Body of pancreas (tissue), 4 donors: ENCODE data around the gene DHRS11. TPM values are rescaled to one million over a fixed set of nuclear protein-coding genes. Genes with fewer than 3 reads are reported as not detected.

ENCODE experiments used
- ATAC-seq: fragments of 150-250 bp; one replicate; pipeline ENCODE4 v1.9.1; 2016
- DNase-seq, 4 donors: peaks; one replicate each; pipeline ENCODE4 v3.0.0-alpha.2; 2019
- H3K27ac ChIP-seq, 4 donors: fragments of 200-600 bp; sonication (generic); 1 replicate in 3 of 4; 2 replicates in 1 of 4; pipeline versions ENCODE4 v1.5.1 to v1.6.1; 2016 to 2019; ENCODE audit warnings: mild to moderate bottlenecking in 1 of 4, mixed read lengths in 1 of 4, moderate library complexity in 1 of 4
- H3K27me3 ChIP-seq, 2 donors: fragments of 200-600 bp; sonication (generic); one replicate each; pipeline ENCODE4 v1.6.0; 2016; ENCODE audit warnings: mild to moderate bottlenecking in 1 of 2
- H3K36me3 ChIP-seq, 2 donors: fragments of 200-600 bp; sonication (generic); replicated peaks in 1 of 2; 2 replicates each; pipeline ENCODE4 v1.5.1; 2016; ENCODE audit warnings: low read depth in 2 of 2; ENCODE audit not compliant: insufficient read depth in 1 of 2
- H3K4me1 ChIP-seq: fragments of 200-600 bp; sonication (generic); one replicate; pipeline ENCODE4 v1.6.0; 2016
- H3K4me3 ChIP-seq, 2 donors: fragments of 200-600 bp; sonication (generic); 1 replicate in 1 of 2; 2 replicates in 1 of 2; pipeline ENCODE4 v1.5.1; 2016 to 2019
- H3K9me3 ChIP-seq, 3 donors: fragments of 200-600 bp; sonication (generic); 1 replicate in 2 of 3; 2 replicates in 1 of 3; pipeline ENCODE4 v1.5.1; 2016
- POLR2A ChIP-seq, 3 donors: fragments of 450-650 bp; IDR thresholded peaks; one replicate each; pipeline ENCODE4 v1.6.1; 2016; ENCODE audit warnings: antibody characterized with exemption in 3 of 3, mild to moderate bottlenecking in 2 of 3
- WGBS, 2 donors: methylation state at CpG; one replicate each; pipeline ENCODE4 v1.1.5; 2017; 5-methylcytosine and 5-hydroxymethylcytosine counted together
- intact Hi-C: fragments of 100-400 bp; cut with DNase I; formaldehyde crosslinking; loops from one replicate; pipeline ENCODE4 v1.15.1; 2023
- total RNA-seq, 2 donors: library from RNA; depleted of rRNA; stranded (reverse); fragments of >200 nt; gene quantifications; one replicate each; pipeline ENCODE4 v1.1.0, GENCODE V29; 2016
- TF ChIP-seq, protein P1 (sequence below), 7 experiments: fragments of 450-650 bp in 4 of 7; fragments of 200-600 bp in 3 of 7; sonication (generic) in 3 of 7; IDR thresholded peaks; one replicate each; pipeline ENCODE4 v1.5.1; 2016 to 2019; ENCODE audit warnings: antibody characterized with exemption in 7 of 7

DHRS11 gene
- total RNA-seq, 2 donors from 2014 or later, result 7.0 to 16.5 TPM

DNA sequence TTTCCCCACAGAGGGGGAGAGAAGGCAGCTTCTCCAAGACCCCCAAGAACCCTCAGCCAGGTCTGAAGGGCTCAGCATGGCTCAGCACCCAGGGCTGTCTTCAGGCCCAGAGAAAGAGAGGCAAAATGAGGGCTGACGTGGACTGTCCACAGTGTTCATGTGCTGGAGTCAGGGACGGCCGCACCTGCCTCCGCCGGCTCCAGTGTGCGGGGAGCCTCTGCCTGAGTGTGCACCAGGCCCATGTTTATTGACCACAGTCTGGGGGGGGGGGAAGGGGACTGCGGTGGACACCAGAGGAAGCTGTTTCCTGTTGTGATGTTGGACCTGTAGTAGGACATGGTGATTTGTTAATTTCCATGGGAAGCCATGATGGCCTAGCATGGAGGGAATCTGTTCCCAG lies 16.6 kb downstream of the DHRS11 start:
- no peak for TF ChIP-seq POLR2A (IDR thresholded peaks at IDR 0.05)
- TF ChIP-seq, protein P1, sequence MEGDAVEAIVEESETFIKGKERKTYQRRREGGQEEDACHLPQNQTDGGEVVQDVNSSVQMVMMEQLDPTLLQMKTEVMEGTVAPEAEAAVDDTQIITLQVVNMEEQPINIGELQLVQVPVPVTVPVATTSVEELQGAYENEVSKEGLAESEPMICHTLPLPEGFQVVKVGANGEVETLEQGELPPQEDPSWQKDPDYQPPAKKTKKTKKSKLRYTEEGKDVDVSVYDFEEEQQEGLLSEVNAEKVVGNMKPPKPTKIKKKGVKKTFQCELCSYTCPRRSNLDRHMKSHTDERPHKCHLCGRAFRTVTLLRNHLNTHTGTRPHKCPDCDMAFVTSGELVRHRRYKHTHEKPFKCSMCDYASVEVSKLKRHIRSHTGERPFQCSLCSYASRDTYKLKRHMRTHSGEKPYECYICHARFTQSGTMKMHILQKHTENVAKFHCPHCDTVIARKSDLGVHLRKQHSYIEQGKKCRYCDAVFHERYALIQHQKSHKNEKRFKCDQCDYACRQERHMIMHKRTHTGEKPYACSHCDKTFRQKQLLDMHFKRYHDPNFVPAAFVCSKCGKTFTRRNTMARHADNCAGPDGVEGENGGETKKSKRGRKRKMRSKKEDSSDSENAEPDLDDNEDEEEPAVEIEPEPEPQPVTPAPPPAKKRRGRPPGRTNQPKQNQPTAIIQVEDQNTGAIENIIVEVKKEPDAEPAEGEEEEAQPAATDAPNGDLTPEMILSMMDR (IDR thresholded peaks at IDR 0.05), result no peak
- H3K27me3 ChIP-seq, result no peaks in the 10 kb centered on the region
- DNase-seq, result no peak
- H3K4me3 ChIP-seq, result no peak overlapping the region
- H3K4me1 ChIP-seq, result peaks cover 12% of the 10 kb centered on the region
- no peaks in the 10 kb centered on the region for H3K36me3 ChIP-seq
- intact Hi-C loops, result no loop called here
- no peak overlapping the region for H3K27ac ChIP-seq
- WGBS, 2 donors, result 77 to 89% methylated on average over 5 to 7 of the region's 7 CpGs
- no peak for ATAC-seq
- no peaks in the 10 kb centered on the region for H3K9me3 ChIP-seq

DNA sequence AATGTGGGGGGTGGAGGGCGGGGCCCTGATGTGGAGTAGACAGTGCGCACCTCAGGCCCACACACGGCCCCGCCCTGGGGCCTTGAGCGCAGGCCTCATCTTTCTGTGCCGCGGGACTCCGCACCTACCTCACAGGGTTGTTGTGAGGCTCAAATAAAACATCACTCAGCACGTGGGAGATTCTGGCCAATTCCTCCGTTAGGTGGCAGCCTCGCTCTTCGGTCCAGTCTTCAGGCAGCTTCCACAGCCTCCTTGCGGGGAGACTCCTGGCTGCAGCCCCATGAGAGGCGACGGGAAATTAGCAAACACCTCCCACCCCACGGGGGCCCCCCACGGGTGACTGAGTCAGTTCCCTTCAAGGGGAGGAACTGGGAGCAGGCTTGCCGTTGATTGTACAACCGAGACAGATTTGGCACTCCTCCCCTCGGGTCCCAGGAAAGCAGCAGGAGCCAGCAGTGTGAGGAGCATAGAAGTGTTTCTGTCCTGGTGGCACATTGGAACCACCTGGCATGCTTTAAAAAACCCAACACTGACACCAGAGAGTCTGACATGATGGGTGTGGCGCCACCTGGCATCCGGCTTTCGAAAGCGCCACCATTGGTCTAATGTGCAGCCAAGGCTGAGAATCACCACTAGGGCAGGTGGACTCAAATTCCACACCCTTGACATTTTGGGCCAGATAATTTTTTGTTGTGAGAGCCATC lies 17.3 kb downstream of the DHRS11 start:
- ATAC-seq (peak; percentile 40), DNase-seq (peak in 3 of 4 donors; percentile 29 to 46 (median 33))
- no peak overlapping the region for H3K4me3 ChIP-seq
- H3K27ac ChIP-seq, result no peak overlapping the region
- TF ChIP-seq, protein P1 (IDR thresholded peaks at IDR 0.05), result peak in 3 of 7 experiments; percentile 13 to 30 (median 26)
- TF ChIP-seq POLR2A (IDR thresholded peaks at IDR 0.05), result no peak
- intact Hi-C loops, result no loop called here
- WGBS, 2 donors, result 62 to 78% methylated on average over 9 to 21 of the region's 24 CpGs
- H3K4me1 ChIP-seq, result peaks cover 8% of the 10 kb centered on the region
- no peaks in the 10 kb centered on the region for H3K36me3 ChIP-seq
- H3K27me3 ChIP-seq, result no peaks in the 10 kb centered on the region
- H3K9me3 ChIP-seq, result no peaks in the 10 kb centered on the region

GRCh38 chr17:36609498-36609862 lies 17.8 kb downstream of the DHRS11 start:
- Histone ChIP-seq H3K9me3 (no peaks in the 10 kb centered on the region), H3K27me3 (no peaks in the 10 kb centered on the region), H3K4me3 (no peak overlapping the region), H3K27ac (no peak overlapping the region), H3K4me1 (peaks cover 3% of the 10 kb centered on the region), H3K36me3 (no peaks in the 10 kb centered on the region)
- ATAC-seq (no peak), DNase-seq (no peak)
- intact Hi-C loops, result no loop called here
- no peak for TF ChIP-seq POLR2A (IDR thresholded peaks at IDR 0.05)
- TF ChIP-seq, protein P1 (IDR thresholded peaks at IDR 0.05), result no peak
- 86 to 91% methylated on average over 7 of the region's 7 CpGs for WGBS, 2 donors

GRCh38 chr17:36610474-36610873 lies 18.8 kb downstream of the DHRS11 start:
- DNase-seq, result no peak
- TF ChIP-seq, protein P1 (IDR thresholded peaks at IDR 0.05), result no peak
- TF ChIP-seq POLR2A (IDR thresholded peaks at IDR 0.05), result no peak
- Histone ChIP-seq H3K9me3 (no peaks in the 10 kb centered on the region), H3K27me3 (no peaks in the 10 kb centered on the region), H3K36me3 (no peaks in the 10 kb centered on the region), H3K4me3 (no peak overlapping the region), H3K27ac (no peak overlapping the region), H3K4me1 (no peaks in the 10 kb centered on the region)
- WGBS, 2 donors, result 79 to 85% methylated on average over 6 of the region's 6 CpGs
- ATAC-seq, result no peak
- intact Hi-C loops, result no loop called here
